Medulla oblongata (tissue), 1 donor: ENCODE data around the gene LNP1.
A peak's percentile ranks its signal among the peaks of the same experiment; 100 is the strongest.

ENCODE experiments used
- DNase-seq: peaks from one replicate; pipeline ENCODE4 v3.0.0-alpha.2; 2015; ENCODE audit errors: extremely low spot score

Gene LNP1

GRCh38 chr3:100399341-100400071, 1.8 kb upstream of the LNP1 start:
- no peak for DNase-seq

DNA sequence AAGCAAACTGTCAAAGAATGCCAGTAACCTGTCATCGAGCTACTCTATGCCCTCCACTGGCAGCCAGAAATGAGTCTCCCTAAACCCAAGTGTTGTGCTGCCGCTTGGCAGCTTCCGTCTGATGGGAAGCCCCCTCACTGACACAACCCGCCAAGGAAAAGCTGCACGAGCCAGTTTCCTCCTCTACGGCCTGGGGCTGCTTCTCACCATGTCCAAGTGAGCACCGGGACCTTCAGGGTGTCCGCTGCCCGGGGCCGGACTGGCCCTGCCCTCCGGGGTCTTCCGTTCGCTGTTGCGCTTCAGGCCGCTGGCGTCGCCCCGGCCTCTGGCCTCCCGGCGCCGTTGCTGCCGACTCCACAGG, 940 bp upstream of the LNP1 start:
- DNase-seq = peak; percentile 21

DNA sequence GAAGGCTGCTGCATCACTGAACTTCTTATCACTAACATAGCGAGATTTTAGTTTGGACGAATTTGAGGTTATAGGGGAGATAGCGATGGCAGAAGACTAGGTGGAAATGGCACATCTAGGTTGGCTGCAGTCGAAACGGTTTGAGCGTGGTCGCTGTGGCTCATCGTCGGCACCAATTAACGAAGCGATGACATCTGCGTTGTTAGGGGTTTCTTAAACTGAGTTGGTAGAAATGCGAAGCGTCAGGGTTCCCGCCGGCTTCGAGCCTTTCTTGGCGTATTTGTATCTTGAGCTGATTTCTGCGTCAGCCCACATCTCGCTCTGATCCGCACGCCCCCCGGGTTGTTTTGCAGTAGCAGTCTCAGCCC, 319 bp downstream of the LNP1 start:
- no peak for DNase-seq

- DNase-seq = peak; percentile 8
Measured at GRCh38 chr3:100402256-100402655, 917 bp downstream of the LNP1 start.

DNA sequence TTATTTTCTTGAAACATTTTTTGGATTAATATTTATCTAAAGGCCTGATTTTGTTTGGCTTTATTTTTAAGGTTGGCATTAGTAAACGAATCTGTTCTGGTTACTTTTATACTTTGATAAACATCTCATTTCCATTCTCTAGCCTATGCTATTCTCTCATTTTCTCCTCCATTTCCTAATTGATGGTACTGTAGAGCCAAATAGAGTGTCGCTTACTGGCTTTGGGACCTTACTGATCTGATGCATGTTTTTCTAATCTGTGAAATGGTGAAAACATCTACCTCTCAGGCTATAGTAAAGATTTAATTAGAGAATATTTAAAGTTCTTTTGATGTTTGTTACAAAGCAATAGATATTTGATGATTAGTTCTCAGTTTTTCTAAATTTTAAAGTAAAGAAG, 1.6 kb downstream of the LNP1 start:
- no peak for DNase-seq

- DNase-seq = no peak
Measured at GRCh38 chr3:100403362-100404249, 2.3 kb downstream of the LNP1 start.

DNA sequence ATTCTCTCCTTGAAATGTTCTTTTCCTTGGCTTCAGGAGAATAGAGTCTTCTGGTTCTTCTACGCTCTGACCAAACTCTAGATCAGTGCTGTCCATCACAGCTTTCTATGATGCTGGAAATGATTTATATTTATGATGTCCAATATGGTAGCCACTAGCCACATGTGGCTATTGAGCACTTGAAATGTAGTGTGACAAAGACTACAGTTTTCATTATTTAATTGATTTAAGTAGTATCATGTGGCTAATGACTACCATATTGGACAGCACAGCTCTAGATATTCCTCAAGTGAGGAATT, 2.9 kb downstream of the LNP1 start:
- no peak for DNase-seq

- DNase-seq = no peak
Measured at GRCh38 chr3:100407164-100407563, 5.8 kb downstream of the LNP1 start.

DNA sequence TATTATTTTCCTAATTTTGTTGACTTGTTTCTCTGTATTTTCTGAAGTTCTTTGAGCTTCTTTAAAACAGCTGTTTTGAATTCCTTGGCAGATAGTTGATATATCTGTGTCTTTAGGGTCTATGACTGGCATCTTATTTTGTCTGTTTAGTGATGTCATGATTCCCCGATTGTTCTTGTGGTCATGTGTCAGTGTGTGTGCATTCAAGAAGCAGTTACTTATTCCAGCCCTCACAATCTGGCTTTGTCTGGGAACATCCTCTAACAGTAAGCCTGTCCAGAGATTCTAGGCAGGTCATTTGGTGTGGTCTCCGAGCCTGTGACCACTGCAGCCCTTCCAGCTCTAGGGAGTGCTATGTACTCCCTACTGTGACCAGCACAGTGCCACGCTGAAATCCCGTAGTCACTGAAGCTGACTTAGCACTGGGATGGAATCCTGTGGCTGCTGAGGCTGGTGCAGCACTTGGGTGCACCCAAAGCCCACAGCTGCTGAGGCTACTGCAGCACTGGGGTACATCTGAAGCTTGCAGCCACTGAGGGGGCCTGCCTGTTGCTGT, 6.7 kb downstream of the LNP1 start:
- no peak for DNase-seq

DNA sequence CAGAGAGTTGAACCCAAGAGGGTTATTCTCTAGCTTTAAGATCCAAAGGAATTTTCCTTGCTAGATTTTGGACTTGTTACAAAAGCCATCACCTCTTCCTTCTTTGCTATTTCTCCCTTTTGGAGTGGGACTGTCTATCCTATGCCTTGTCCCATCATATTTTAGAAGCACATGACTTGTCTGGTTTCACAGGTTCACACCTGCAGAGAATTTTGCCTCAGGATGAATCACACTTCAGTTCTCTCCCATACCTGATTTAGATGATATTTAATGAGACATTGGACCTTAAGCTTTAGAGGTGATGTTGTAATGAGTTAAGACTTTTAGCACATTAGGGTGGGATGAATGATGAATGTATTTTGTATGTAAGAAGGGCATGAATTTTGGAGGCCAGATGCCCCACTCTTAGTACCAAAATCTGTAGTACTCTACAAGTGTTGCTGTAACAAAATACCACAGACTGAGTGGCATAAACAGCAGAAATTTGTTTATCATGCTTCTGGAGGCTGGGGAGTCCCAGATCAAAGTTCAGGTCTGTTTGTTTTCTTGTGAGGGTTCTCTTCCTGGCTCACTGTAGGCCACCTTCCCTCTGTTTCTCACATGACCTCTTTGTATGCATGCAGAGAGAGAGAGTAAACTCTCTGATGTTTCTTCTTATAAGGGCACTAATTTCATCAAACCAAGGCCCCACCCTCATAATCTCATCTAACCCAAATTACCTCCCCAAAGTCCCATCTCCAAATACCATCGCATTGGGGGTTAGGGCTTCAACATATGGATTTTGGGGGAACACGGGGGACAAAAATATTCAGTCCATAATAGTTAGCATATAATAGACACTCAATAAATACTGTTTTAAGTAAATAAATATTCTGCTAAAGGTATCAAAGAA, 10.0 kb downstream of the LNP1 start:
- no peak for DNase-seq

DNA sequence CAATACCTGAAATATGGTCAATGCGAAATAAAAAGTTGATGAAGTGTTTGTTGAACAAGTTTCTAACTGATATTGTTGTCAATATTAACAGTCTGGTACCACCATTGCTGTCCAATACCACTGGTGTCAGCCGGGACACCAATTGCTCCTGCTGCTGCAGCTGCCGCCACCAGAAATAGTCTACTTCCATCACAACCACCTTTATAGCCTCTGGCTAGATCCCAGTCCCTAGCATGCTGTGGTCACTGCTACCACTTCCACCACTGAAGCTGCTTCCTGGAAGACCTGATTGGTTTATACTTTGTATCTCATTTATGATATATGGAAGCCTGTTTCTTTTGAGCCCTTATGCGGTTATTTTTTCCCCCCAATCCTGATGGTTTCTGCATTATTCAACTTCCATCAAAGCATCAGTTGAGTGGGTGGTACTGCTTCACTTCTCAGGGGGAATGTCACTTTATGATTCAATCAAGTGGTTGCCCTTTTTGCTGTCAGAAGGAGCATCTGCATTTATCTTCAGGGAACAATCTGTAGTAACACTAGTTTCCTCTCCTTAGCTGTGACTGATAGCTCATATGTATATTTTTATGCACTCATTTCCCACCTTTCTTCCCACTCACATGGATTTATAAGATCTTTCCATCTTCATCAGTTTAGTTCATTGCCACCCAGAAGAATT, 11.7 kb downstream of the LNP1 start:
- DNase-seq = no peak

- DNase-seq = no peak
Measured at GRCh38 chr3:100413613-100414012, 12.3 kb downstream of the LNP1 start.

DNA sequence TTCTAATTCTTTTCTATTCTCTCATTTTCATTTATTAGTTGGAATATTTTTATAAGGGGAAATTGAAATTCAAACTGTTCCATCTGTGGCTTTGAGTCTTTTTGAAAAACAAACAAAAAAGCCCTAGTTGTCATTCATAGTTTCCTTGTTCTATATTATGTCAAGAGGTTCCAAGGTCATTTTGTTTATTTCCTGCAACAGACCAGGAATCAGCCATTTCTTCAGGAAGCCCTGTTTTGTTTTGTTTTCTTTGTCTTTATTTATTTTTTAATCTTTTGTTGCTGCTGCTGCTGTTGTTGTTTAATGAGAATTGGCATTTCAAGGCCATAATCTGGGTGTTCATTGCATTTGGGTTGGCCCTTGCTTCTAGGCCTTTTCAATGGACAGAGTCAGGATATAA, 14.8 kb downstream of the LNP1 start:
- DNase-seq = no peak

DNA sequence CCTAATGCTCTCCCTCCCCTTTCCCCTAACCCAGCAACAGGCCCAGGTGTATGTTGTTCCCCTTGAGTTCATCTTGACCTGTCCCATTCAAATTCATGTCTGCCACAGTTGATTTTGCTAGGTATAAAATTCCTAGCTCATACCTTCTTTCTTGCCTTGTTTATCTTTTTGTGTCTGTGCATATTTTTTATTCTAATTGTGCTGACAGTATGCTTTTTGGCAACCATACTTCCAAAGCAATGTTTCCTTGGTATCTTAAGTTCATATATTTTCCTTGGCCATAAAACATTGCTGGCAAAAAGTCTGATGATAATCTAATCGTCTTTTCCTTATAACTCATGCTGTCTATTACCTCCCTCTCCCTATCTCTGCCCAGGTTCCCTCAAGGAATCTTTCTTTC, 15.5 kb downstream of the LNP1 start:
- no peak for DNase-seq

DNA sequence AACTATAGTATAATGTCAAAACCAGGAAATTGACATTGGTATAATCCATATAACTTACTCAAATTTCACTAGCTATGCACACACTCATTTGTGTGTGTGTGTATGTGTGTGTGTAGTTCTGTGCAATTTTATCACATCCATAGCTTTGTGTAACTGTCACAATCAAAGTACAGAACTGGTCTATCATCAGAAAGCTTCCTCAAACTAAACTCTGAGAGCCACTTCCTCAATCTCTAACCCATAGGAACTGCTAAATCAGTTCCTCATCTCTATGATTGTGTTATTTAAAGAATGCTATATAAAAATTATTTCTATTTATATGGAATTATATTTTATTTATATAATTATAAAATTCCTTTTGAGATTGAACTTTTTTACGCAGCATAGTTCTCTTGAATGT, 18.1 kb downstream of the LNP1 start:
- DNase-seq = no peak

- DNase-seq = no peak
Measured at GRCh38 chr3:100420885-100421284, 19.5 kb downstream of the LNP1 start.

- DNase-seq = no peak
Measured at GRCh38 chr3:100423611-100424010, 22.3 kb downstream of the LNP1 start.

DNA sequence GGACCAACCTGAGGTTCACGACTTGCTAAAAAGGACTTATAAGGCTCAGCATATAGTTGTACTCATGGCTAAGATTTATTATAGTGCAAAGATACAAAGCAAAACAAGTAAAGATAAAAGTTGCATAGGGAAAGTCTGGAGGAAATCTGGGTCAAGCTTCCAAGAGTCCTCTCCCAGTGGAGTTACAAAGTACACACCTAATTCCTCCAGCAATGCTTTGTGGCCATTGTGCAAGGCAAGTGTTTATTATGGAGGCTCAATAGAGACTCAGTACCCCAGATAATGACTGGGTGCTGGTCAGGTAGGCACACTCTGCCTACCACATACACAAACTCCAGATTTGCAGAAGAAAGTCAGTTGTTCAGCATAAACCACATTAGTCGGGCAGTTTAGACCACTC, 22.9 kb downstream of the LNP1 start:
- DNase-seq = no peak

GRCh38 chr3:100425316-100425715, 24.0 kb downstream of the LNP1 start:
- DNase-seq = no peak

DNA sequence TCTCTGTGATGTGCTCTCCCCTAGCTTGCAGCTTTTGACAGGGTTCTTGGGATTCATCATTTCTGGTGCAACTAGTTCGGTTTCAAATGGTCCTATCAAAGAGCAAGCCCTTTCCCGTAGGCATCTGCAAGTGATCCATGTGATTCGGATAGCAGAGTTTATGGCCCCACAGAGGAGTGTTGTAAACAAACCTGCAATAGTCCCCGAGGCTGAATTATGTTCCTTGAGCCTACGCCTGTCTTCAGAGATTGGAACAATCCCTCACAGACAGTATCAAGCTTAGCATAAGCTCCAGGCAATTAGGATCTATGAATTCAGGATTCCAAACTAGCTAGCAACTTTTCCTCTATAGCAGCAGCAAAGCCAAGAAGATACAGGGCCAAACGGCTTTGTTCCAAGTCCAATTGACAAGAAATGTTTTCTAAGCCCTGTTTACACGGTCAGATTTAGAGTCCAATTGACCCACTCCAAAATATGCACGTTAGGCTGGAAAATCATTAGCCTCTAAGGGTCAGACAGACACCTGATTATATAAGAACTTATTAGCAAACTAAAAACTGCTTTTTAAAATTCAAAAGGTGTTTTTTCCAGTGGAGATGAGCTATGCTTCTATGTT, 24.8 kb downstream of the LNP1 start:
- DNase-seq = no peak

DNA sequence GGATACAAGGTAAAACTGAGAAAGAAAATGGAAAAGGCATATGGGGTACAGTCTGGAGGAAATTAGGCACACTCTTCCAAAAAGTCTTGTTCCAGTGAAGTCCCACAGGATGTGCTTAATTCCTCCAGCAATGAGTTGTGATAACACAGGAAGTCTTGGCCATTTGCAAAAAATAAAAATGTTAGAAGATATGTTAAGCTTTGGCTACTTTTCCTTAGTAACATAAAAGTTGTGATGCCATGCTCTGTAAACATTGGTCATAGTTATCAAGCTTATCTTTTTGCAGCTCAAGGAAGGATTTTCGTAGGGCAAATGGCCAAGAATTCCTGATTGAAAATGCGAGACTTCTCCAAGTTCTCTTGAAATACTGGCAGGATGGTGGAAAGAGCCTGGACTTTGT, 26.4 kb downstream of the LNP1 start:
- no peak for DNase-seq
